HEK293T (cell line): ENCODE measurements around the gene IFNAR1.

Experiments used
- ARNT ChIP-seq: fragments of 450-650 bp; IDR thresholded peaks from 2 replicates; pipeline ENCODE4 v1.6.1; 2017; ENCODE audit warnings: mild to moderate bottlenecking
- CTBP1 ChIP-seq: fragments of 450-650 bp; IDR thresholded peaks from 2 replicates; pipeline ENCODE4 v1.6.1; 2016; ENCODE audit warnings: borderline replicate concordance
- ELF4 ChIP-seq: fragments of 450-650 bp; IDR thresholded peaks from 2 replicates; pipeline ENCODE4 v1.6.1; 2017; ENCODE audit warnings: antibody characterized with exemption
- FOXA1 ChIP-seq: fragments of 450-650 bp; IDR thresholded peaks from 2 replicates; pipeline ENCODE4 v1.6.1; 2016; ENCODE audit warnings: mild to moderate bottlenecking

GRCh38 chr21:33372582-33372981 is 47.8 kb downstream of the IFNAR1 start:
- TF ChIP-seq ELF4: no peak
- no peak for TF ChIP-seq CTBP1
- TF ChIP-seq ARNT: no peak
- TF ChIP-seq FOXA1: no peak
